Hepatocyte (in vitro differentiated cells): ENCODE measurements around the gene INO80B.

ENCODE experiments used
- EZH2 ChIP-seq: fragments of 200-600 bp; sonication (generic); IDR thresholded peaks from 2 replicates; pipeline ENCODE4 v1.6.1; 2016; ENCODE audit warnings: antibody characterized with exemption, mild to moderate bottlenecking, borderline replicate concordance
- EZH2phosphoT487 ChIP-seq: fragments of 200-600 bp; sonication (generic); IDR thresholded peaks from one replicate; pipeline ENCODE4 v1.6.1; 2018; ENCODE audit warnings: antibody characterized with exemption, mild to moderate bottlenecking, low read depth, moderate library complexity; ENCODE audit not compliant: unreplicated experiment, severe bottlenecking

GRCh38 chr2:74495440-74495839 lies 40.6 kb downstream of the INO80B start:
- TF ChIP-seq EZH2phosphoT487 (no peak), EZH2 (no peak)
